ENCODE measurements around the gene HFM1.
"Not testable (repeated sequence)": the region's sequence is repeated elsewhere in the genome, so short reads cannot be mapped to it uniquely, and the experiment has no call there.

HFM1 gene

GRCh38 chr1:91404151-91405012 is at the start of gene HFM1:
Gene HFM1 (minus strand): TSS chr1:91404837. CDS start chr1:91401082, 3,755 bp downstream.
- H3K4me3 ChIP-seq = peak within 1 kb of the TSS; percentile 46
- no peaks in the 10 kb centered on the region for H3K36me3 ChIP-seq (replicated peaks)
- peaks cover 3% of the 10 kb centered on the region for H3K4me1 ChIP-seq
- no peaks in the 10 kb centered on the region for H3K9me3 ChIP-seq
- in situ Hi-C loops (cut with MboI; ENCODE audit: low sequenced_read_pairs) = no loop called here
- H3K27me3 ChIP-seq (ENCODE audit: low read depth) = peaks cover 17% of the 10 kb centered on the region
- DNase-seq (ENCODE audit: low spot score in 2 of 2) = peak; percentile 41 to 81

- in situ Hi-C loops (cut with MboI; ENCODE audit: low sequenced_read_pairs) = no loop called here
- no peak for DNase-seq (ENCODE audit: low spot score in 2 of 2)
- H3K4me1 ChIP-seq = no peaks in the 10 kb centered on the region
Observed at GRCh38 chr1:91454136-91454535, 49.5 kb upstream of the HFM1 start.

GRCh38 chr1:91450260-91450659 is 45.6 kb upstream of the HFM1 start:
- Histone ChIP-seq H3K4me3 (no peak overlapping the region), H3K4me1 (no peaks in the 10 kb centered on the region), H3K27me3 (ENCODE audit: low read depth) (no peaks in the 10 kb centered on the region), H3K36me3 (replicated peaks) (no peaks in the 10 kb centered on the region), H3K9me3 (no peaks in the 10 kb centered on the region)
- no peak for DNase-seq (ENCODE audit: low spot score in 2 of 2)
- in situ Hi-C loops (cut with MboI; ENCODE audit: low sequenced_read_pairs) = no loop called here

More at GRCh38 chr1:91454136-91454535, 49.5 kb upstream of the HFM1 start:
- no peaks in the 10 kb centered on the region for H3K27me3 ChIP-seq (ENCODE audit: low read depth)
- no peak overlapping the region for H3K4me3 ChIP-seq
- no peaks in the 10 kb centered on the region for H3K36me3 ChIP-seq (replicated peaks)
- no peaks in the 10 kb centered on the region for H3K9me3 ChIP-seq

- H3K36me3 ChIP-seq (replicated peaks); H3K27me3 ChIP-seq (ENCODE audit: low read depth); H3K4me1 ChIP-seq; H3K4me3 ChIP-seq; in situ Hi-C loops (cut with MboI; ENCODE audit: low sequenced_read_pairs); DNase-seq (ENCODE audit: low spot score in 2 of 2); H3K9me3 ChIP-seq: not testable (repeated sequence)
Observed at GRCh38 chr1:91447782-91448181, 43.1 kb upstream of the HFM1 start.

- H3K4me1 ChIP-seq = not testable (repeated sequence)
Observed at GRCh38 chr1:91441980-91442379, 37.3 kb upstream of the HFM1 start.

GRCh38 chr1:91440847-91441246 is 36.2 kb upstream of the HFM1 start:
- in situ Hi-C loops (cut with MboI; ENCODE audit: low sequenced_read_pairs) = no loop called here
- Histone ChIP-seq H3K4me1 (no peaks in the 10 kb centered on the region), H3K9me3 (no peaks in the 10 kb centered on the region), H3K27me3 (ENCODE audit: low read depth) (no peaks in the 10 kb centered on the region), H3K4me3 (no peak overlapping the region), H3K36me3 (replicated peaks) (no peaks in the 10 kb centered on the region)
- no peak for DNase-seq (ENCODE audit: low spot score in 2 of 2)

More at GRCh38 chr1:91441980-91442379, 37.3 kb upstream of the HFM1 start:
- DNase-seq (ENCODE audit: low spot score in 2 of 2); H3K9me3 ChIP-seq; H3K4me3 ChIP-seq; H3K27me3 ChIP-seq (ENCODE audit: low read depth); in situ Hi-C loops (cut with MboI; ENCODE audit: low sequenced_read_pairs); H3K36me3 ChIP-seq (replicated peaks): not testable (repeated sequence)

GRCh38 chr1:91439016-91439415 is 34.4 kb upstream of the HFM1 start:
- Histone ChIP-seq H3K4me3 (no peak overlapping the region), H3K27me3 (ENCODE audit: low read depth) (no peaks in the 10 kb centered on the region), H3K9me3 (no peaks in the 10 kb centered on the region), H3K4me1 (no peaks in the 10 kb centered on the region), H3K36me3 (replicated peaks) (no peaks in the 10 kb centered on the region)
- DNase-seq (ENCODE audit: low spot score in 2 of 2) = no peak
- in situ Hi-C loops (cut with MboI; ENCODE audit: low sequenced_read_pairs) = no loop called here

GRCh38 chr1:91428182-91428798 is 23.7 kb upstream of the HFM1 start:
- Histone ChIP-seq H3K27me3 (ENCODE audit: low read depth) (no peaks in the 10 kb centered on the region), H3K36me3 (replicated peaks) (no peaks in the 10 kb centered on the region), H3K9me3 (no peaks in the 10 kb centered on the region), H3K4me1 (no peaks in the 10 kb centered on the region), H3K4me3 (no peak overlapping the region)
- DNase-seq (ENCODE audit: low spot score in 2 of 2) = no peak
- in situ Hi-C loops (cut with MboI; ENCODE audit: low sequenced_read_pairs) = no loop called here

- Histone ChIP-seq H3K9me3 (no peaks in the 10 kb centered on the region), H3K27me3 (ENCODE audit: low read depth) (no peaks in the 10 kb centered on the region), H3K4me1 (no peaks in the 10 kb centered on the region), H3K36me3 (replicated peaks) (no peaks in the 10 kb centered on the region), H3K4me3 (no peak overlapping the region)
- no peak for DNase-seq (ENCODE audit: low spot score in 2 of 2)
- in situ Hi-C loops (cut with MboI; ENCODE audit: low sequenced_read_pairs) = no loop called here
Observed at GRCh38 chr1:91427741-91428140, 23.1 kb upstream of the HFM1 start.

- in situ Hi-C loops (cut with MboI; ENCODE audit: low sequenced_read_pairs); H3K4me1 ChIP-seq; H3K36me3 ChIP-seq (replicated peaks); H3K4me3 ChIP-seq; DNase-seq (ENCODE audit: low spot score in 2 of 2); H3K9me3 ChIP-seq: not testable (repeated sequence)
- H3K27me3 ChIP-seq (ENCODE audit: low read depth) = peaks cover 19% of the 10 kb centered on the region
Observed at GRCh38 chr1:91422523-91422922, 17.9 kb upstream of the HFM1 start.

GRCh38 chr1:91412371-91412770 is 7.7 kb upstream of the HFM1 start:
- Histone ChIP-seq H3K27me3 (ENCODE audit: low read depth) (peaks cover 21% of the 10 kb centered on the region), H3K9me3 (no peaks in the 10 kb centered on the region), H3K4me3 (no peak overlapping the region), H3K36me3 (replicated peaks) (no peaks in the 10 kb centered on the region), H3K4me1 (no peaks in the 10 kb centered on the region)
- no peak for DNase-seq (ENCODE audit: low spot score in 2 of 2)
- in situ Hi-C loops (cut with MboI; ENCODE audit: low sequenced_read_pairs) = no loop called here

- Histone ChIP-seq H3K27me3 (ENCODE audit: low read depth) (peaks cover 15% of the 10 kb centered on the region; the same call in 1 of the 2 replicates), H3K9me3 (no peaks in the 10 kb centered on the region), H3K4me1 (peaks cover 3% of the 10 kb centered on the region), H3K36me3 (replicated peaks) (no peaks in the 10 kb centered on the region), H3K4me3 (no peak overlapping the region)
- no peak for DNase-seq (ENCODE audit: low spot score in 2 of 2)
- in situ Hi-C loops (cut with MboI; ENCODE audit: low sequenced_read_pairs) = no loop called here
Observed at GRCh38 chr1:91406773-91407389, 2.2 kb upstream of the HFM1 start.

GRCh38 chr1:91402023-91402422 is 2.6 kb downstream of the HFM1 start:
- Histone ChIP-seq H3K4me1 (peaks cover 3% of the 10 kb centered on the region), H3K9me3 (no peaks in the 10 kb centered on the region), H3K4me3 (no peak overlapping the region), H3K36me3 (replicated peaks) (no peaks in the 10 kb centered on the region), H3K27me3 (ENCODE audit: low read depth) (peaks cover 15% of the 10 kb centered on the region)
- in situ Hi-C loops (cut with MboI; ENCODE audit: low sequenced_read_pairs) = no loop called here
- DNase-seq (ENCODE audit: low spot score in 2 of 2) = peak in 1 of 2 experiments; percentile 44

- peaks cover 14% of the 10 kb centered on the region for H3K27me3 ChIP-seq (ENCODE audit: low read depth)
- no peak overlapping the region for H3K4me3 ChIP-seq
- H3K4me1 ChIP-seq = peaks cover 3% of the 10 kb centered on the region
- H3K9me3 ChIP-seq = no peaks in the 10 kb centered on the region
- H3K36me3 ChIP-seq (replicated peaks) = no peaks in the 10 kb centered on the region
- in situ Hi-C loops (cut with MboI; ENCODE audit: low sequenced_read_pairs) = no loop called here
- DNase-seq (ENCODE audit: low spot score in 2 of 2) = no peak
Observed at GRCh38 chr1:91400133-91400725, 4.4 kb downstream of the HFM1 start.
